Lower leg skin (tissue), 3 donors: ENCODE results near the gene SSR4.

Source experiments
- CTCF ChIP-seq, 3 donors: fragments of 450-650 bp; IDR thresholded peaks; one replicate each; pipeline ENCODE4 v1.5.1; 2016; ENCODE audit warnings: antibody characterized with exemption in 3 of 3, mild to moderate bottlenecking in 3 of 3, moderate library complexity in 2 of 3
- POLR2A ChIP-seq, 2 donors: fragments of 450-650 bp; IDR thresholded peaks; one replicate each; pipeline ENCODE4 v1.6.1; 2016 to 2017; ENCODE audit warnings: antibody characterized with exemption in 2 of 2, mild to moderate bottlenecking in 1 of 2, moderate library complexity in 1 of 2

- TF ChIP-seq CTCF (IDR thresholded peaks at IDR 0.05) (no peak), POLR2A (IDR thresholded peaks at IDR 0.05) (no peak)
Observed at GRCh38 chrX:153784325-153784967, 10.0 kb upstream of the SSR4 start.
